GM23338 (cell line): ENCODE results near the gene UNC5B.

Source experiments
- CREB1 ChIP-seq: fragments of 250-450 bp; sonication (Bioruptor Pico); IDR thresholded peaks from 2 replicates; pipeline ENCODE4 v1.5.0; 2020; ENCODE audit warnings: low read depth, mild to moderate bottlenecking, moderate library complexity
- CTCF ChIP-seq, 2 experiments: fragments of 200-600 bp in 1 of 2; sonication (generic) in 1 of 2; conservative IDR thresholded peaks; 2 replicates each; pipeline versions ENCODE4 v1.5.1 to v1.6.1; 2016 to 2017; ENCODE audit warnings: antibody characterized with exemption in 2 of 2, low read depth in 2 of 2, mild to moderate bottlenecking in 2 of 2, moderate library complexity in 1 of 2
- ETS1 ChIP-seq: IDR thresholded peaks from 2 replicates; pipeline ENCODE4 v1.6.1; 2016; ENCODE audit warnings: antibody characterized with exemption
- EZH2 ChIP-seq: fragments of 200-600 bp; sonication (generic); IDR thresholded peaks from one replicate; pipeline ENCODE4 v1.8.0; 2017; ENCODE audit warnings: antibody characterized with exemption, mild to moderate bottlenecking, low read depth; ENCODE audit not compliant: unreplicated experiment
- EZH2phosphoT487 ChIP-seq: fragments of 200-600 bp; sonication (generic); IDR thresholded peaks from one replicate; pipeline ENCODE4 v1.8.1; 2018; ENCODE audit warnings: antibody characterized with exemption; ENCODE audit not compliant: unreplicated experiment
- JUNB ChIP-seq: IDR thresholded peaks from one replicate; pipeline ENCODE4 v1.6.1; 2016; ENCODE audit warnings: antibody characterized with exemption; ENCODE audit not compliant: unreplicated experiment
- NANOG ChIP-seq: IDR thresholded peaks from 2 replicates; pipeline ENCODE4 v1.6.1; 2016; ENCODE audit warnings: antibody characterized with exemption, borderline replicate concordance
- POLR2AphosphoS5 ChIP-seq: IDR thresholded peaks from 2 replicates; pipeline ENCODE4 v1.6.1; 2016; ENCODE audit warnings: antibody characterized with exemption, low read depth
- REST ChIP-seq: IDR thresholded peaks from one replicate; pipeline ENCODE4 v1.6.1; 2018; ENCODE audit warnings: antibody characterized with exemption; ENCODE audit not compliant: unreplicated experiment
- STAT1 ChIP-seq: IDR thresholded peaks from one replicate; pipeline ENCODE4 v1.6.1; 2016; ENCODE audit warnings: antibody characterized with exemption; ENCODE audit not compliant: unreplicated experiment
- ZNF114 ChIP-seq: fragments of 250-450 bp; sonication (Bioruptor Pico); IDR thresholded peaks from 2 replicates; pipeline ENCODE4 v1.5.0; 2020; ENCODE audit warnings: mild to moderate bottlenecking, moderate library complexity
- ZNF462 ChIP-seq: fragments of 250-450 bp; sonication (Bioruptor Pico); IDR thresholded peaks from 2 replicates; pipeline ENCODE4 v1.5.0; 2020; ENCODE audit warnings: mild to moderate bottlenecking, moderate library complexity

- TF ChIP-seq CTCF (conservative IDR thresholded peaks at IDR 0.05; ENCODE audit: low read depth in 2 of 2) (no peak), EZH2 (peak; percentile 18), POLR2AphosphoS5 (no peak), ZNF462 (CRISPR knock-in tag) (no peak), CREB1 (CRISPR knock-in tag) (no peak), EZH2phosphoT487 (no peak), JUNB (no peak), ETS1 (no peak), REST (no peak), NANOG (no peak), ZNF114 (no peak), STAT1 (no peak)
Measured at GRCh38 chr10:71213127-71213621, 804 bp downstream of the UNC5B start.
